Mammary epithelial cell (primary cell): ENCODE results near the gene FYN.

Experiments used
- EZH2 ChIP-seq: IDR thresholded peaks from 2 replicates; pipeline ENCODE4 v1.6.1; 2012; ENCODE audit warnings: low read length, inconsistent platforms, borderline replicate concordance
- TF ChIP-seq, protein P1 (sequence below), 2 donors: IDR thresholded peaks in 1 of 2; conservative IDR thresholded peaks in 1 of 2; 2 replicates each; pipeline ENCODE4 v1.5.1; 2011 to 2012; ENCODE audit warnings: inconsistent platforms in 2 of 2, low read length in 2 of 2, mild to moderate bottlenecking in 2 of 2, control low read depth in 1 of 2, low read depth in 1 of 2; ENCODE audit not compliant: insufficient read depth in 1 of 2; ENCODE audit errors: extremely low read depth in 1 of 2

DNA sequence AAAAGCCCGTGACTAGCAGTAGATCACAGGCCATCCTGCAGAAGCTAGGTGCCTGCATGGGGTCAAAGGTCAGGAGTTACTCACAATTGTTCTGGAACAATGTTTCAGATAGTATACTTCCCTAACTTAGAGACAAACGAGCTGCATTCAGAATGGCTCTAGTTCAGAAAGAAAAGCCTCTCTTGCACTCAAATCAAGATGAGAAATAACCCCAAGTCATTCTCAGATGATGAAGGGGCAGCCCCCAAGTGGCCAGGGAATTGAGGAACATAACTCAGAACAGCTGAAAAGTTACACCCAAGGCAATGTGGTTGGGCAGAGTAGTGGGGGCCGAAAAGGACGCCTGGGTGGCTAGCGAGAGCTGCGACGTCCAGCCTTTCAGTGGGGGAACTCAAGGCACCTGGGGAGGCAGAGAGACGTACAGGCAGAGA, 27.8 kb downstream of the FYN start:
- TF ChIP-seq, protein P1, sequence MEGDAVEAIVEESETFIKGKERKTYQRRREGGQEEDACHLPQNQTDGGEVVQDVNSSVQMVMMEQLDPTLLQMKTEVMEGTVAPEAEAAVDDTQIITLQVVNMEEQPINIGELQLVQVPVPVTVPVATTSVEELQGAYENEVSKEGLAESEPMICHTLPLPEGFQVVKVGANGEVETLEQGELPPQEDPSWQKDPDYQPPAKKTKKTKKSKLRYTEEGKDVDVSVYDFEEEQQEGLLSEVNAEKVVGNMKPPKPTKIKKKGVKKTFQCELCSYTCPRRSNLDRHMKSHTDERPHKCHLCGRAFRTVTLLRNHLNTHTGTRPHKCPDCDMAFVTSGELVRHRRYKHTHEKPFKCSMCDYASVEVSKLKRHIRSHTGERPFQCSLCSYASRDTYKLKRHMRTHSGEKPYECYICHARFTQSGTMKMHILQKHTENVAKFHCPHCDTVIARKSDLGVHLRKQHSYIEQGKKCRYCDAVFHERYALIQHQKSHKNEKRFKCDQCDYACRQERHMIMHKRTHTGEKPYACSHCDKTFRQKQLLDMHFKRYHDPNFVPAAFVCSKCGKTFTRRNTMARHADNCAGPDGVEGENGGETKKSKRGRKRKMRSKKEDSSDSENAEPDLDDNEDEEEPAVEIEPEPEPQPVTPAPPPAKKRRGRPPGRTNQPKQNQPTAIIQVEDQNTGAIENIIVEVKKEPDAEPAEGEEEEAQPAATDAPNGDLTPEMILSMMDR (conservative IDR thresholded peaks at IDR 0.05 in 1 of 2, IDR thresholded peaks at IDR 0.05 in 1 of 2; ENCODE audit: extremely low read depth in 1 of 2, insufficient read depth in 1 of 2, low read depth in 1 of 2, low read length in 2 of 2) = no peak
- TF ChIP-seq EZH2 = no peak
